ENCODE data around the gene MEX3D.

MEX3D gene

GRCh38 chr19:1568320-1569019 is at the start of gene MEX3D:
Gene MEX3D, minus strand, starts transcription at chr19:1568325. Its CDS starts 267 bp downstream, at chr19:1568058.
- DNase-seq (ENCODE audit: low read depth in 2 of 2): peak; percentile 70 to 73

DNA sequence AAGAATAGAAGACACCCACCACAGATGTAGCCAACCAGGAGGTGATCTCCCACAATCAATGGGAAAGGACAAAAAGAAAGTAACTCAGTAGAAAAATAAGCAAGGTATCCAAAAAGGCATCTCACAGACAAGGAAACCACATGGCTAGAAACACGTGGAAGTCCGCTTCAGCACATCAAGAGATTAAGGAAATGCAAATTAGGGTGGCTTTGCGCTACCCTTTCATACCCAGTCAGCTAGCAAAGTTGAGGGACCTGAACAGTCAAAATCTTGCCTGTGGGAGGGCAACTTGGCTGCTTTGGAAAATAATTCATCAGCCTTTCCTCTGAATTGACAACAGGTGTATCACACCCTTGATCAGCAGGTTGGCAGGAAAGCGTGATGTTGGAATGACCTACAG is 48.8 kb upstream of the MEX3D start:
- DNase-seq (ENCODE audit: low read depth in 2 of 2): no peak

DNA sequence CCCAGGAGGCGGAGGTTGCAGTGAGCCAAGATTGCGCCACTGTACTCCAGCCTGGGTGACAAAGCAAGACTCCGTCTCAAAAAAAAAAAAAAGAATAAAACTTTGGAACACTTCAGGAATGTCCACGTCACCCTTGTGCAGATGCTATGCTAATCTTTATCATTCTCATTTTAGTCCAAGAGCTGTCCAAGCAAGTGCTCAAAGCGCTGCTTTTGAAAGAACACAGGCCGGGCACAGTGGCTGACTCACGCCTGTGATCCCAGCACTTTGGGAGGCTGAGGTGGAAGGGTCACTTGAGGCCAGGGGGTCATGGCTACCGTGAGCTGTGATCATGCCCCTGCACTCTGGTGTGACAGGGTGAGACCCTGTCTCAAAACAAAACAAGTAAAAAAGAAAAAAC is 48.3 kb upstream of the MEX3D start:
- DNase-seq (ENCODE audit: low read depth in 2 of 2): no peak

DNA sequence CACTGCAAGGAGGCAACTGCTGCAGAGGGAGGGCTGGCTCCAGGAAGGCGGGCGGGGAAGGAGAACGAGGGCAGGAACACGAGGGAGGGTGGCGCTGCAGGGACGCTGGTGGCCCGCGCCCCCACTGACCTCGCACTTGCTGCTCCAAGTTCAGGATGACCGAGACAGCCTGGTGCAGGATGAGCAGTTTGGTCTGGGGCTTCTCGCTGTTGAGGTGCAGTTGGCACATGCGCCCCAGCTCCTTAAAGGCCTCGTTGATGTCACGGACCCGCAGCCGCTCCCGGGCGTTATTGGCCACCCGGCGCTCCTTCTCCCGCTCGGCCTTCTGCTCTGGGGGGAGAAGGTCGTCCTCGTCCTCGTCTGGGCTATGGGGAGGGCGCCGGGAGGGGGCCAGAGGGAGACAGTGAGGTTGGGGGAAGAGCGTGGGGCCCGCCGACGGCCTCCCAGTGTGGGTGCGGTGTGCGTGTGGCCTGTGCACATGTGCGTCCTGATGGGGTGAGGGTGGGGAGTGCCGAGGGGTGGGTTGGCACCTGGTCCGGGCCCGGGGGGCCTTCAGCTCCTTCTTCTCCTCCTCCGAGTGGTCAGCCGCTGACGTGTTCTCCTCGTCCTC is 47.1 kb upstream of the MEX3D start:
- DNase-seq (ENCODE audit: low read depth in 2 of 2): no peak

DNA sequence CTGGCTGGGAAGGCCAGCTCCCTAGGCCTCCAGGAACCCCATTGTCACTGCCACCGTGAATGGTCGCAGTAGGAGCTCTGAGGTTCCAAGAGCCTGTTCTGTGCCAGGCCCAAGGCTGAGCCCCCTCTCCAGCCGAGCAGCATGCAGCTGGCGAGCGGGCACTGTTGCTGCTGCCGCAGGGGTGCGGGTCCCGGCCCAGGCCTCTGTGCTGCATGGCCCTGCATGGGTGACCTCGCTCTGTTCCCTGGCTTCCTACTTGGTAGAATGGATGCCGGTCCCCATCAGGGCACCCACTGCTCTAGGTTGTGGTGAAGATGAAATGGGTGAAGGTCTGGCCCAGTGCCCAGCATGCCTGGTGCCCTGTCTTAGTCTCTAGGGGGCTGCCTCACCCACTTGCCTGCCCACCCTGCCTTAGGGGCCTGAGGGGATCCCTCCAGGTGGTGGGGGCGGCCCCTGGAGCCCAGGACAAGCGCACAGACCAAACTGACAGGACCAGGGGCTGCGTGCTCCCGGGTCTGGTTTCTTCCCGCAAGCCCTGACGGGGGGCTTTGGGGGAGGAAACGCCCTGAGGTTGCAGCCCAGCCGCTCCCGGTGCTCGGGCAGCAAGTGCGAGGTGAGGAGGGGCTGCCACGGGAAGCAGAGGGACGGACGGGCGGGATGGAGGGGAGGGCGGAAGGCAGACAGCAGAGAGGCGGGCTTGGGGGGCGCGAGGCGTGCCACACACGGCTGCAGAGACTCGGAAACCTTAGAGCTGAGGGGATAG is 45.9 kb upstream of the MEX3D start:
- DNase-seq (ENCODE audit: low read depth in 2 of 2): no peak

DNA sequence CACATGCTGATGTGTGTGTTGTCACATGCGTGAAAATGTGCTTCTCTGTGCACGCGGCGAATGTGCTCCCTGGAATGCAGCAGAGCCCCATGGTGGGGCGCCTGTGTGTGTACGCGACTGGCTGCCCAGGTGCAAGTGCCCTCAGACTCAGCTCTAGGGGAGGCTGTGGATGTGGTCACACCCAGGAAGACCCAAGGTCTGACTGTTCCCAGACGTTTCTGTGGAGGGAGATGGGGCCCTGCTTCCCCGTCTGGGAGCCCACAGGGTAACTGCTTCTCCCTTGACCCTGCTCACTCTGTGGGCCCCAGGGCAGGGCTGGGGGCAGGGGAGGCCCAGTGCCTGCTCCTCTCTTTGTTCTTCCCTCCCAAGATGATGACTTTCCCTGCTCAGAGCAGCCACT is 45.0 kb upstream of the MEX3D start:
- DNase-seq (ENCODE audit: low read depth in 2 of 2): no peak

GRCh38 chr19:1612114-1613086 is 44.3 kb upstream of the MEX3D start:
- DNase-seq (ENCODE audit: low read depth in 2 of 2): no peak

GRCh38 chr19:1611353-1611752 is 43.2 kb upstream of the MEX3D start:
- no peak for DNase-seq (ENCODE audit: low read depth in 2 of 2)

DNA sequence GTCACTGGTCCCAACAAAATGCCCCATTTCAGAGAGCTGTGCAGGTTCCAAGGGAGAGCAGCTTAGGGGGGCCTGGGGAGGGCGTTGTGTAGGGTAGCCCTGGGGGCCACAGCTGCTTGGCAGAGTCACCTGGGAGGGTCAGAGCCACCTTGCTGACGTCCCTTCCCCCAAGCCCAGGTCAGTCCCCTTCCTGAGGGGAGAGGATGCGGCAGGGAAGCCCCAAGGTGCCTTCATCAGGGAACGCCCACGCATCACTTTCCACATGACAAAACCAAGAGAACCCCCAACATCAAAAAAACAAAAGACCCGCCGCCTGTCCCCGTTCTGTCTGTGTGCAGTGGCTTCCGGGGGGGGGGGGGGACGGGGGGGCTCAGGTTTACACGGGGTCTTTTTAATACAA is 42.5 kb upstream of the MEX3D start:
- DNase-seq (ENCODE audit: low read depth in 2 of 2): no peak

GRCh38 chr19:1609680-1610474 is 41.8 kb upstream of the MEX3D start:
- DNase-seq (ENCODE audit: low read depth in 2 of 2): no peak

DNA sequence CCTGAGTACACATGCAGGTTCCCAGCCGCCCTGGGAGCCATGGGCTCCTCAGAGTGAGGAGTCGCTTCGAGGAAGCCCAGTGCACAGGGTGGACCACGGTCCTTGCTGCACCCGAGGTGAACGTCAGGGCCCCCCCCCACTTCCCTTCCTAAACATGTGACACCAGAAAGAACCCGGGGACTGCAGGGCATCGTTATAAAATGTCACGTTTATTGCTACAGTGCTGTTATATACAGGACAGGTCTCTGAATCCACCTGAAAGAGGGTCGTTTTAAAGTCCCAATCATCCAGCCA is 40.9 kb upstream of the MEX3D start:
- DNase-seq (ENCODE audit: low read depth in 2 of 2): no peak

DNA sequence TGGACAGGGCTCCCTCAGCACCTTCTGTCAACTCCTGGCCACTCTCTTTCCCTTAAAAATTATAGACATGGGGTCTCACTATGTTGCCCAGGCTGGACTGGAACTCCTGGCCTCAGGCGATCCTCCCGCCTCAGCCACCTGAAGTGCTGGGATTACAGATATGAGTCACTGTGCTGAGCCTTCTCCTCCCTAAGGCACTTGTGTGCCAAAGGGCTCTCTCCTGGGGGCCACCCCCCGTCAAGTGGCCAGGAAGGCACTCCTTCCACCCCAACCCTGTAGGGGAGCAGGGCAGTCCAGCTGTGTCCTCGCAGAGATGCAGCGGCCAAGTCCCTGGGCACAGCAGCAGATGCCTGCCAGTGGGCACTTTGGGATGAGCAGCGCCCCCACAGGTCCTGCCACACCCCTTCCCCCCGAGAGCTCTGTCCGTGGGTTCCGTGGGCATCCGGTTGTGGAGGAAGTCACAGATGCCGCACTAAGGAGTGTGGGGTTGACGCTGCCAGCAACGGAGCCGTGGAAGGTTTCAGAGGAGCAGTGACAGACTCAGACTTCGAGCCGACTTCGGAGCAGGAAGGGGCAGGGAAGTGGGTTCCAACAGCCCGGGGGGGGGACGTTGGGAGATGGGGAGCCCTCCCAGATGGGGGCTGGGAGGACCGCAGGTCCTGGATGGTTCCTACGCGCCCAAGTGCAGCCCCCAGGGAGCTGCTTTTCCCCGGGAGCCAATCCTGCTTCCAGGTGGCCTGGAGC is 40.4 kb upstream of the MEX3D start:
- DNase-seq (ENCODE audit: low read depth in 2 of 2): no peak

DNA sequence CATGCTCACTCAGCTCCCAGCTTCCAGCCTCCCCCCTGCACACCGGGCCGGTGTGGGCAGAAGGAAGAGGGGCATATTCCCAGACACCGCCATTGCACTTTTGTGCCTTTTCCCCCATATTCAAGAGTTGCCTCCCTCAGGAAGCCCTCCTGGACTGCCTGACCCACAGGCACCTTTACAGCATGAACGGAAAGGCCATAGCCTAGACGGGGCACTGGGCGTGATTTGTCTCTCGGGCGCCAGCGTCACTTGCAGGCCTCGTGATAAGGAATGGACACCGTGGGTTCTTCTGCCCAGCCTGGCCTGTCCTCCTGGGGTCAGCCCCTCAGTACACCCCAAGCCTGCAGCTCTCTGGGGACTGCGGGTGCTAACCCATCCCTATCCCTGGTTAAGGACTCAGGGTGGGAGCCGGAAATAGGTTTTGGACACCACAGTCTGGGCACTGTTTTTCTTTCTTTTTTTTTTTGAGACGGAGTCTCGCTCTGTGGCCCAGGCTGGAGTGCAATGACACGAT is 38.1 kb upstream of the MEX3D start:
- no peak for DNase-seq (ENCODE audit: low read depth in 2 of 2)

DNA sequence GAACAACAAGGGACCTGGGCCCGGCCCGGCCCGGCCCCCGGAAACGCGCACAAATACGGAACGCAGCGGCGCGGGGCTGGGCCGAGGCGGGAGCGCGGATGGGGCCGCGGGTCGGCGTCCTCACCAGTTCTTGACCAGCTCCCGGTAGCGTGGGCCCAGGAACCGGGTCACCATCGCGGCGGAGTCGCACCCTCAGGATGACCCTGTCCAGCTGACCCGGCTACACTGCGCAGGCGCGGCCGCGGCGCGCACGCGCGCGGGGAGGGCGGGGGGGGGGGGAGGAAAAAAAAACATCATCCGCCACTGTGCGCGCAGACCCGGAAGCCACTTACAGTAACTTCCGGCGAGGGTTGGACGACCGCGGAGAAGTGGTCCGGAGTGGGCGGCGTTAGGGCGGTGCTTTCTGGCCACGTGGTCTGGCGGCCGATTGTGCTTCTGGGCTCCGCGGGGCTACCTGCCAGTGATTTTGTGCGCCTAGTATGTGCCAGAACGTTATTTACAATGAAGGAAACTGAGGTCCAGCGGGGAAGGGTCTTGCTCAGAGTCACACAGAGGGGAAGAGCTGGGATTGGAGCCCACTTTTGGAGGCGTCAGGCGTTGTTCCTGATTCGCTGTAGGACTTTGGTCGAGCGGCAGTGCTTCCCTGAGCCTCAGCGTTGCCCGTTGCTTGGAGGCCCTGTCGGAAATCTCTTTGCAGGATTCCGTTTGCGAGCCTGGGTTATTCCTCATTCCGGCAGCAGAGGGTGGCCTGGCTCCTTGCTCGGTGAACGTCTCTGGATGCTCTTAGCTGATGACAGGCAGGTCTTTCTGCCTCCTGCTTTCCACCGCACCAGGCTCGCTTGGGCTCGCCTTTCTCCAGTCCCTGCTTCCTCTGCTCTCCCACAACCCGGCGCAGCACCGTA is 37.4 kb upstream of the MEX3D start, which contains the start of gene UQCR11:
UQCR11 (minus strand) TSS at position 227 of the 902 bp plus-strand sequence; CDS start at position 174, 53 bp downstream.
- DNase-seq (ENCODE audit: low read depth in 2 of 2): peak; percentile 92 to 93

DNA sequence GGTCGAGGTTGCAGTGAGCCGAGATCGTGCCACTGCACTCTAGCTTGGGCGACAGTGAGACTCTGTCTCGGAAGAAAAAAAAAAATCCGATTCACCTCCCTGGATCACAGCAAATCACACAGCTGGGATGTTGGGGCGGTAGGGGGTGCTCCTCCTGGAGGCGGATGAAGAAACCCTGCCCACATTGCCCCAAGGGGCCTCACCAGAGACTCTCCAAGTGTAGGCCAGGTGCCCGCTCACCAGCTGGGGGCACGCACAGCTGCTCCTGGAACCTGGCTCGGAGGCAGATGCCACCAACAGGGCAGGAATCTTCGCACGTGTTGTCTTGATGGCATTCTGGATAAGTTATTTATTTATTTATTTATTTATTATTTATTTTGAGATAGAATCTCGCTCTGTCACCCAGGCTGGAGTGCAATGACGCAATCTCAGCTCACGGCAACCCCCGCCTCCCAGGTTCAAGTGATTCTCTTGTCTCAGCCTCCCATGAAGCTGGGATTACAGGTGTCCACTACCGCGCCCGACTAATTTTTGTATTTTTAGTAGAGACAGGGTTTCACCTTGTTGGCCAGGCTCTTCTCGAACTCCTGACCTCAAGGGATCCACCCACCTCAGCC is 34.1 kb upstream of the MEX3D start:
- no peak for DNase-seq (ENCODE audit: low read depth in 2 of 2)

GRCh38 chr19:1601613-1602064 is 33.5 kb upstream of the MEX3D start:
- no peak for DNase-seq (ENCODE audit: low read depth in 2 of 2)

GRCh38 chr19:1599460-1599846 is 31.3 kb upstream of the MEX3D start:
- DNase-seq (ENCODE audit: low read depth in 2 of 2): no peak

- no peak for DNase-seq (ENCODE audit: low read depth in 2 of 2)
These were observed 30.8 kb upstream of the MEX3D start for GRCh38 chr19:1598777-1599459.

All from stimulated activated CD8-positive, alpha-beta memory T cell treated with anti-CD3 and anti-CD28 coated beads, Interleukin-15, amount 100 ng/mL, for 48 hours (primary cell).